ENCODE measurements around the gene SCN11A. TPM values are rescaled to one million over a fixed set of nuclear protein-coding genes. Genes with fewer than 3 reads are reported as not detected.

The SCN11A gene
- total RNA-seq, 1 donor from 2014 or later, result 0.20 TPM

- Histone ChIP-seq H3K9me3 (ENCODE audit: insufficient read depth, low read depth, low read length) (no peaks in the 10 kb centered on the region), H3K27me3 (ENCODE audit: insufficient read depth, low read length) (no peaks in the 10 kb centered on the region), H4K20me1 (ENCODE audit: insufficient read depth, low read length) (peaks cover 15% of the 10 kb centered on the region), H3K4me3 (ENCODE audit: insufficient read depth, low read depth, low read length) (no peak overlapping the region), H3K4me2 (ENCODE audit: low read length) (no peak overlapping the region), H2AFZ (ENCODE audit: low read depth, low read length) (no peak overlapping the region), H3K4me1 (ENCODE audit: insufficient read depth, low read length) (peaks cover 19% of the 10 kb centered on the region), H3K27ac (ENCODE audit: low read depth, low read length) (no peak overlapping the region), H3K79me2 (ENCODE audit: insufficient read depth, low read length) (peaks cover 61% of the 10 kb centered on the region), H3K36me3 (ENCODE audit: insufficient read depth, low read length) (no peaks in the 10 kb centered on the region), H3K9ac (ENCODE audit: low read length) (no peak overlapping the region)
- Mint-ChIP-seq H3K4me1 (ENCODE audit: low read depth, unreplicated experiment) (peaks cover 14% of the 10 kb centered on the region), H3K27ac (ENCODE audit: unreplicated experiment) (no peak overlapping the region), H3K36me3 (ENCODE audit: low read depth, unreplicated experiment) (no peaks in the 10 kb centered on the region), H3K27me3 (ENCODE audit: low read depth, unreplicated experiment) (no peaks in the 10 kb centered on the region), H3K4me3 (ENCODE audit: unreplicated experiment) (no peak overlapping the region), H3K9me3 (ENCODE audit: unreplicated experiment) (no peaks in the 10 kb centered on the region)
- no peak for DNase-seq (ENCODE audit: low read depth)
- no peak for FAIRE-seq
- TF ChIP-seq CTCF (IDR thresholded peaks at IDR 0.05; ENCODE audit: insufficient read depth, low read depth, low read length) (no peak), EZH2 (IDR thresholded peaks at IDR 0.05; ENCODE audit: insufficient read depth, low read length) (no peak)
These were observed 2.0 kb upstream of the SCN11A start for GRCh38 chr3:39053696-39054095.

- H3K27ac Mint-ChIP-seq (ENCODE audit: unreplicated experiment), result peak overlapping the region; percentile 78
- H3K27ac ChIP-seq (ENCODE audit: low read depth, low read length), result peak overlapping the region; percentile 81
- TF ChIP-seq CTCF (IDR thresholded peaks at IDR 0.05; ENCODE audit: insufficient read depth, low read depth, low read length), result no peak
- TF ChIP-seq EZH2 (IDR thresholded peaks at IDR 0.05; ENCODE audit: insufficient read depth, low read length), result no peak
These were observed 839 bp upstream of the SCN11A start for GRCh38 chr3:39052583-39052982.

GRCh38 chr3:39050029-39050428, 1.7 kb downstream of the SCN11A start:
- DNase-seq (ENCODE audit: low read depth) (no peak), FAIRE-seq (no peak)
- Histone ChIP-seq H2AFZ (ENCODE audit: low read depth, low read length) (no peak overlapping the region), H3K4me2 (ENCODE audit: low read length) (no peak overlapping the region), H3K36me3 (ENCODE audit: insufficient read depth, low read length) (no peaks in the 10 kb centered on the region), H4K20me1 (ENCODE audit: insufficient read depth, low read length) (peaks cover 7% of the 10 kb centered on the region), H3K79me2 (ENCODE audit: insufficient read depth, low read length) (peaks cover 32% of the 10 kb centered on the region), H3K4me3 (ENCODE audit: insufficient read depth, low read depth, low read length) (no peak overlapping the region), H3K27ac (ENCODE audit: low read depth, low read length) (no peak overlapping the region), H3K9ac (ENCODE audit: low read length) (no peak overlapping the region), H3K9me3 (ENCODE audit: insufficient read depth, low read depth, low read length) (no peaks in the 10 kb centered on the region), H3K4me1 (ENCODE audit: insufficient read depth, low read length) (peaks cover 5% of the 10 kb centered on the region), H3K27me3 (ENCODE audit: insufficient read depth, low read length) (no peaks in the 10 kb centered on the region)
- Mint-ChIP-seq H3K27me3 (ENCODE audit: low read depth, unreplicated experiment) (no peaks in the 10 kb centered on the region), H3K9me3 (ENCODE audit: unreplicated experiment) (no peaks in the 10 kb centered on the region), H3K4me3 (ENCODE audit: unreplicated experiment) (no peak overlapping the region), H3K36me3 (ENCODE audit: low read depth, unreplicated experiment) (no peaks in the 10 kb centered on the region), H3K27ac (ENCODE audit: unreplicated experiment) (no peak overlapping the region), H3K4me1 (ENCODE audit: low read depth, unreplicated experiment) (peaks cover 7% of the 10 kb centered on the region)
- TF ChIP-seq CTCF (IDR thresholded peaks at IDR 0.05; ENCODE audit: insufficient read depth, low read depth, low read length) (no peak), EZH2 (IDR thresholded peaks at IDR 0.05; ENCODE audit: insufficient read depth, low read length) (no peak)

More at GRCh38 chr3:39052583-39052982, 839 bp upstream of the SCN11A start:
- Histone ChIP-seq H4K20me1 (ENCODE audit: insufficient read depth, low read length) (peaks cover 15% of the 10 kb centered on the region), H3K27me3 (ENCODE audit: insufficient read depth, low read length) (no peaks in the 10 kb centered on the region), H3K36me3 (ENCODE audit: insufficient read depth, low read length) (no peaks in the 10 kb centered on the region), H3K9ac (ENCODE audit: low read length) (peak overlapping the region; percentile 94), H3K9me3 (ENCODE audit: insufficient read depth, low read depth, low read length) (no peaks in the 10 kb centered on the region), H3K4me1 (ENCODE audit: insufficient read depth, low read length) (peaks cover 19% of the 10 kb centered on the region), H3K4me2 (ENCODE audit: low read length) (peak overlapping the region; percentile 97), H3K79me2 (ENCODE audit: insufficient read depth, low read length) (peaks cover 50% of the 10 kb centered on the region), H2AFZ (ENCODE audit: low read depth, low read length) (peak overlapping the region; percentile 100), H3K4me3 (ENCODE audit: insufficient read depth, low read depth, low read length) (peak overlapping the region; percentile 86)
- H3K4me1 Mint-ChIP-seq (ENCODE audit: low read depth, unreplicated experiment), result peaks cover 14% of the 10 kb centered on the region
- no peaks in the 10 kb centered on the region for H3K9me3 Mint-ChIP-seq (ENCODE audit: unreplicated experiment)
- H3K36me3 Mint-ChIP-seq (ENCODE audit: low read depth, unreplicated experiment), result no peaks in the 10 kb centered on the region
- DNase-seq (ENCODE audit: low read depth), result no peak
- H3K27me3 Mint-ChIP-seq (ENCODE audit: low read depth, unreplicated experiment), result no peaks in the 10 kb centered on the region
- peak overlapping the region; percentile 91 for H3K4me3 Mint-ChIP-seq (ENCODE audit: unreplicated experiment)
- FAIRE-seq, result no peak

Measured in astrocyte (in vitro differentiated cells and primary cell).